GM11168 (cell line): ENCODE data around the gene IRX4.

Experiments used
- in situ Hi-C: fragments of 300-500 bp; cut with MboI; formaldehyde crosslinking; loops from one replicate; pipeline ENCODE4 v1.12.0; 2022; ENCODE audit warnings: low sequenced_read_pairs; ENCODE audit not compliant: unreplicated experiment

Gene IRX4

DNA sequence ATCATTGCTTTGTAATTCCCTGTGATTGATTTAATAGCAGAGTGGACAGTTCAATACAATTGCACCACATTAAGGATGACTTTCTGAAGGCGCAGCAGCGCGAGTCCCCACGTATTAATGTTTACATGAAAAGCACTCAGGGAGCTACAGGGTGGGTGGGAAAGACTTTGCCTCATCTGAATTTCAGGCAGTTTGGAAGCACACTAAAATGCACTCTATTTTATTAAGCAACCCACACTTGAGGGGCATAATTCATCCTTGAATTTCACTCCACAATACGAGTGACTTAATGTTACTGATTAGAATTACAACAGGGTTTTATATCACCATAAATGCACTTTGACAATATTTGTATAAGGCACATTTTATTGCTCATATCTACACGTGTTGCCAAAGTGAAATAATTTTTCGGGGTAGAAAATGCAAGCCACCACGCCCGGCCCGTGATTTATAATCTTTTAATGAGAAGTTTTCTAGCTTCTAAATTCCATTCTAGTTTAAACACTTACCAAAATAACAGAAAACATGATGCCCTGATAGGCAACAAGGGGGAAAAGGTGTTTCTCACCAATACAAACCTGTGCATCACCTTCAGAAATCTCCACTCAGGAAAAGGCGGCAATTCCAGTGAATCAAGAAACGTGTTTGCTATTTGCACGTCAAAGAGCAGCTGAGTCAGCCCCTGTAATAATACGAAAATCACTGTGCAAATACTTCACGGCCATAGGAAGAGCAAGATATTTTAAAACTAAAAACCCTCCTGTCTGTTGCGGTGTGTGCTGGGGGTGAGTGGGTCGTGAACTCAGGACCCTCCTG lies 40.5 kb downstream of the IRX4 start:
- in situ Hi-C loops: no loop called here

DNA sequence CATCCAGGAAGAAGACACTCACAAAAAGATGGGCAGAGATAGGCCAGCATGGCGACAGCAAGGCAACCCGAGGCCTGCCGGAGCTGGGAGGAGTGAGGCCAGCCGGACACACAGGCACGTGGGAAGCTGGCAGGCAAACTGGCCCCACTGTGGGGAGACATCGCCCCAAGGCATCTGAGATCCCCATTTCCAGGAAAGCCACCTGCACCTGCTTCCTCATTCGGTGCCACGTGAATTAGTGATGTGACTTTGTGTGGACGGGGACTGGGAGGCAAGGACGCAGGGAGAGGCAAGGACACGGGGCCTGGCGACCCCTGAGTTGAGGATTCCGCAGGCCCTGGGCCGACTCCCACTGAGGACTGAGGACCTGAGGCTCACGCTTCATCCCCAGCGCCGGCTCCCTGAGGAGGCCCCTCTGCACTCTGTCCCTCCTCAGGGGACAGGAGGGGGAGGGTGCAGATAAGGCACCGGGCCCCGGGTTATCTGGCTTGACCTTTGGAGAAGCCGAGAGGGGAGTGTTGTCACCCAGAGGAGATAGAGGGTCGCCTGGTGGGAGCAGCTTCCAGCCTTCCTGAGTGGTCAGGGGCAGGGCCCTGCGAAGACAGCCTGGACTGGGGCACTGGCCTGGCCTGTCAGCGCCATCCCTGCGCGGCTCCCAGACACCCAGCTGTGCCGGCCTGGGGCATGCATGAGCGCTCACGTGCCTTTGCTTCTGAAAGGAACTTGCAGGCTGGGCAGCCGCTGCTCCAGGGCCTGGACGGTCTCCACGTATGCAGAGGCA lies 41.8 kb downstream of the IRX4 start:
- in situ Hi-C loops: no loop called here

DNA sequence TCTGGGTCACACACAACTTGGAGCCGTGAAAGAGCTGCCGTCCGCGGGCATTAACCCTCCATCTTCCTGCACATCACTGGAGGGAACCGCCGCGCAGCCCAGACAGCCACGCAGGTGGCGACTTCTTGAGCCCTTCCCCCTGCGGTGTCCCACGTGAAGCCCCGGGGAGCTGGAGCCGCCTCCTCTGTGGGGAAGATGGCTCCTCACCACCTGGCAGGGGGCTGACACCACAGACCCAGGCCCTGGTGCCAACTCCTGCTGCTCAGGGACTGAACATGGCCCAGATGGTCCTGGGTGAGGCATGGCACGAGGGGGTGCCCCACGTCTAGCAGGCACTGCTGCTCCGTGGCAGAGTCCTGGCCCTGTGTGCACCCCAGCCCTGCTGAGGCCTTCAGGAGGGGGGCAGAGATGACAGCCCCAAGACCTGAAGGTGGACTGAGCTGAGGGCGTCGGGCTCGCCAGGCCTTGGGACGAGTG lies 42.6 kb downstream of the IRX4 start:
- in situ Hi-C loops: no loop called here

DNA sequence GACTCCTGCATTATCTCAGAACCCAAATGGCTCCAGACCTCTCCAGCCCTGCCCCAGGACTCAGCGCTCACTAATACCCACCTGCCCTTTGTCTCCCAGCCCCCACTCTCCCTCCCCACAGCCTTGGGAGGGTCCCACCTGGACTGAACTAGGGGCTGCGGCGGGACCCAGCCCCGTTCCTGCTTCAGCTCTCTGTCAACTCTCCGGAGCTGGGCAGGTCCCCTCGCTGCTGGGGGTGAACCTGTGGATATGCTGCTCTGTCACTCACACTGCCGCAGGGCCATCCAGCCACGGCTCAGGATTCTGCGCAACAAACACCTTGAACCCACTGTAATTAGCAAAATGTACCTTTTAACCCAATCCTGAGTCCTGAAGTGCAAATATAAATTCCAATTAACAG lies 44.7 kb downstream of the IRX4 start:
- in situ Hi-C loops: no loop called here

DNA sequence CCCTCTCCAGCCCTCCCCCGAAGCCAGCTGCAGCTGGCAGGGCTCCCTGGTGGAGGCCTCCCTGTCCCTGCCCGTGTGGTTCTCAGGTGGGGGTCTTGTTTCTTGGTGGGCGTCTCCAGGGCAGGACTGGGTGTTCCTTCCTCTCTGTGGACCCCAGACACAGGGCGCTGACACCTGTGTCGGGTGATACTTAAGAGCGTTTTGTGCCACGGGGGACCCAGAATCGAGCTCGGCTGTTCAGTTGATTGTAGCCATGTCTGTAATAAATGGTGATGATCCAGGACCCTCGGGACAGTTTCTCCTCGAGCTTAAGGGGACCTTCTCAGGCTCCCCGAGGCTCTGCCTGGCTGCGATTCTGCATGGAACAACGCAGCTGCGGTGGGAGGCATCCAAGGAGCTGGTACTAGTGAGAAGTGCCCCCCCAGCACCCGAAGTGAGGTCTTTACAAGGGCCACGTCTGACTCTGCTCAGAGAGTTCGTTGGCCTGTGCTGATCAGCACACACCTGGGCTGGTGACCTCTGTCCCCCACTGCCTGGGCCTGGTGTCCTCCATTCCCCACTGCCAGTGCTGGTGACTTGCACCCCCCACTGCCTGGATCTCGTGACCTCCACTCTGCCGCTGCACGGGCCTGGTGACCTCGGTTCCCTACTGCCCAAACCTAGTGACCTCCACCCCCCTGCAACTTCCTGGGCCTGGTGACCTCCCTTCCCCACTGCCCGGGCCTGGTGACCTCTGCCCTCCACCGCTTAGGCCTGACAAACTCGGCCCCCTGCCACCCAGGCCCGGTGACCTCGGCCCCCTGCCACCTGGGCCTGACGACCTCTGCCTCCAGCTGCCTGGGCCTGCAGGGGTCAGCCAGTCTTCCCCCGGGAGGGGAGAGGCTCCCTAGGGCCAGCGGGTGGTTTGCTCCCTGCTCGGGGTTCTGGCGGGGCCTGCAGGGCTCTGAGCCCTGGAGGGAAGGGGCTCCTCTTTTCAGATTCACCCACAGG lies 45.5 kb downstream of the IRX4 start:
- in situ Hi-C loops: no loop called here

DNA sequence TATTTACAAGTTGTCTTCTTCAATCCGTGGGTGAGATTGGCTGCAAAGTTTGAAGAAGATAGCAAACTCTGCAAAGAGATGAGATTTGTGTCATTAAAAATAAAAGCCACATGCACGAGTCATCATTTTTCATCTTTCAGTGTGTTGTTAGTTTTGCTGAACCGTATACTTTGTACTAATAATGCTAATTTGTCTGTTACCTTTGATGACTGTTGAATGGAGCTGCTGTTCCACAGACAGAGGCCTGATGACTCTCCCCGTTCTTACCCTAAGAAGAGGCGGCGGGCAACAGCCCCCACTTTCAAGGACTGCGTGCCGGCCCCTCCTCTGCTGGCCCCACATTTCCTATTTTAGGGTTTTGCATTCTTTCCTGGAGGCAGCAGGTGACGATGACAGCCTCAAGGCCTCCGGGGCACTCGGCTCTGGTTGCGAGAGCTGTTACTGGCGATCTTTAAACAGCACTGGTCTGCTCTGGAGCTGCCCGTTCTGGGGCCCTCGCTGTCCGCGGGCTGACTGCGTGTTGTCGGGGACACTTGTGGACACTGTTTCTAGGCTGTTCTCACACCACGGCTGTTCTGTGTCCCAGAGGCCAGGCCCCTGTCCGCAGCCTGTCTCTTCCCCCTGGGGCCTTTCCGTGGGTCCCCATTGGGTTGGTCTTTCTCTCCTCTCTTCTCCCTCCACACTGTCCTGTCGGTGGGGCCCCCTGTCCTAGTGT lies 46.4 kb downstream of the IRX4 start:
- in situ Hi-C loops: no loop called here

DNA sequence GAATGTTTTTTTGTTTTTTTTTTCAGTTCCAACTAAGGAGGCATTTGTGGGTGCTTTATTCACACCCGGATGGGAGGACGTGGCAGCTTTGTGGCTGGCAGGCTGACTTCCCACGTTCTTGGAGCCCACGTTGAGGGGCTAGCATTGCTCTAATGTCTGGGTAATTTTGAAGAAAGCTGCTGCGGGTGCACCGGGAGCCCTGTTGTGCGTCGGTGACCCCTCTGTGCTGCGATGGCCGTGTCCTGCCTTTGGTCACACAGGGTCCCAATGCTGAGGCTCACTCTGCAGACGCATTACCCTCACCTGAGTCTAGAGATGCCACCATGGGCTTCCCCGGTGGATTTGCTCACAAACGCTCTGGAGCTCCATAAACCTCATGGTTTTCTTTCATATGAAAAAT lies 47.3 kb downstream of the IRX4 start:
- in situ Hi-C loops: no loop called here

DNA sequence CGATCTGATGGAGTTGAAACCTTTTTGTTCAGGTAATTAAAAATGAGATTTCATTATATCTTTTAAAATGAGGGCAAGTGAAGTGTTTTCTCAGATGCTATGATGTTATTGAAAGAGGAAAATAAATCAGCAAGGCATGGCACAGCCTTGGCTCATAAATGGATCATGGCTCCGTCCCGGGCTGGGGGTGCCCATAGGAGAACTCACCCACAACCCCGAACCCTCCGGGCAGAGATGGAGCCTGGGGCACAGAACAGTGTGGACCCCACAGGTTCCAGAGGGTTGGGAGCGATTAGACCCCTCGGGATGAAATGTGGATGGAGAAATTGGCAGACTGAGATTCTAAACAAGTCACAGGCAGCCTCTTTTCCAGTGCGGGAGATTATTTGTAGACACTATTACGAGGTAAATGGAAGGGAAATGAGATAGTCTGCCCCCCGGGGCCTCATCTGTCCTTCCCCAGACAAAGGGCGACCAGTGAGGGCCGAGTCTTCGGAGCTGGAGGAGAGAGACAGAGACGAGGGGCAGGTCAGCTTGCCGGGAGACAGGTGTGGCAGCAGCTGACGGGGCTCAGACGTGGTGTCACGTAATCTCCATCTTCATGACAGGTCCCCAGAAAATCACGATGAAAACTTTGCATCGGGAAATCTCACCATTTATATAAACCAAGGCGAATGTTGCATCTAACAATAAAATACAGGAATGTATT lies 47.9 kb downstream of the IRX4 start:
- in situ Hi-C loops: no loop called here

DNA sequence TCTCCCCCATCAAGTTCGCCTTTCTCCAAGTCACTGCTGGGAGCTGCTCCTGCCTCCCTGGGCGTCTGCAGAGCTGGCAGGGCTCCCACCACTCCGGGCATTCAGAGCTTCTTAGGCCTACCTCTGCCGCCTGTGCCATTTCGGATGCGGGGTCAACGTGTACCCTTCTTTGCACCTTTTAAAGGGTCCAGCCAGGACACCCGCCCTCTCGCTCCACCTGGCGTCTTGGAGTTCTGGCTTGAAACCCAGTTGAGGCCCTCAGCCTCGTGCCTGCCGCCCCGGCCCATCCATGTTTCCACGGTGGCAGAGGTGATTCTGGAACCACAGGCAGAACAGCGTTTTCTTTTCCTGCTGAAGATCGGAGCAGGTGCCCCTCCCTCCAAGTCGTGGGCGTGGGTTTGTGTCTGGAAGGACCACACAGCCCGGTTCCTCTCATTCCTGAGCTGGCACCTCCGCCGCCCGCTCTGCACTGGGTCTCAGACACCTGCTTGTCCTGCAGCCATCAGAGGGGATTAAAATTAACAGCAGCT lies 48.6 kb downstream of the IRX4 start:
- in situ Hi-C loops: no loop called here

DNA sequence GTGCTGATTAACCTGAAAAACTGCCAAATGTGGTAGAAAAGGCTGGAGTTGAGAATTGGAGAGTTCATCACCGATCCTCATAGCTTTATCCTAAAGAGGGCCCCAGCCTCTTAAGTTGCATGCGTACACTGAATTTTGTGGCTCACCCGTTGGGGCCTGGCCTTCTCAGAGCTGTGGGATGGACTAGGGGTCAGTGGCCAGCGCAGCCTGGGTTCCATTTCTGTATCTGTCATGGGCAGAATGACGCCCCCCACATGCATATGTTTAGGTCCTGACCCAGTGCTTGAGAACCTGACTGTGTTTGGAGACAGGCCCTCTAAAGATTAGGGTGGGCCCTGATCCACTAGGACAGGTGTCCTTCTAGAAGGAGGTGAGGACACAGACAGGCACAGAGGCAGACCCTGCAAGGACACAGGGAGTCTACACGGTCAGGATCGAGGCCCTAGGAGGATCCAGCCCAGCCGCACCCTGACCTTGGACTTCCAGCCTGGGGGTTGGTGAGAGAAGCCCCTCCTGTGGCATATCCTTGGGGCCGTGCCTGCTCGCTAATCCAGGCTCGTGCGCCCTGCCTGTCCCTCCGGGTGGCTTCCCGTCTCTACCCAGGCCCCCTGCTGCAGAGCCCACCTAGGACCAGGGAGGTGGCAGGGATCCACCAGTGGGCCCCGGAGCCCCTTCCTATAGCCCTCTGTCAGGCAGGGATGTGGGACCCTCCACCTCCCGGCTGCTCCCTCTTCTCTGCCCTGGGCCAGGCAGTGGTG lies 49.3 kb downstream of the IRX4 start:
- in situ Hi-C loops: no loop called here

DNA sequence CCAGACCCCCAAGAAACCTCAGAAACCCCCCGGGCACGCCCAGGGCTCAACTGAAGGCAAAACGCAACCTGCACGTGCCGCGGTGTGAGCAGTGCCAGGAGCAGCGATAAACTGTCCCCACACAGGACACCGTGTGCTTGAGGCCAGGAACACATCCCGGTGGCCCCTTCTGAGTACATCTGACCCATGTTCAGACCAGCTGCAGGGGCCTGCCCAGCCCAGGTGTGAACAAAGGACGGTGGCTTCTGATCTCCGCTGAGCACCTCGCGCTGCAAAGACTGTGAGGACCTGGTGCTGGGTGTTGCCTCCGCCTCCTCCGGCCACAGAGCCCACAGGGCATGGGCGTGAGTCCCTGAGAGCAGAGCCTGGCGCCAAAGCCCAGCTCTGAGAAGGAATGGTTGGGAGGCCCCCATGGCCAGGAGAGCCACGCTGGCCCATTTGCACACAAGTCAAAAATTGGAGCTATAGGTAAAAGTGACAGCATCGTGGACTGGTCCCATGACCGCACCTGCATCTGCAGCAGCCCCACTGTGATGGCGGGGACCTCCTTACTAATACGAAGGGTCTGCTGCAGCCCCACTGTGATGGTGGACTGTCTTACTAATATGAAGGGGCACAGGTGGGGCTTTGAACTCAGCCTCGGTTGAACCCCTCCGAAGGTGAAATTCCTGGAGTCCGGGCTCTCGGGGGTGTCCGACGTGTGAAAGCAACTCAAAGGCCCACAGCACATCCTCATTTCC lies 50.0 kb downstream of the IRX4 start:
- in situ Hi-C loops: no loop called here

DNA sequence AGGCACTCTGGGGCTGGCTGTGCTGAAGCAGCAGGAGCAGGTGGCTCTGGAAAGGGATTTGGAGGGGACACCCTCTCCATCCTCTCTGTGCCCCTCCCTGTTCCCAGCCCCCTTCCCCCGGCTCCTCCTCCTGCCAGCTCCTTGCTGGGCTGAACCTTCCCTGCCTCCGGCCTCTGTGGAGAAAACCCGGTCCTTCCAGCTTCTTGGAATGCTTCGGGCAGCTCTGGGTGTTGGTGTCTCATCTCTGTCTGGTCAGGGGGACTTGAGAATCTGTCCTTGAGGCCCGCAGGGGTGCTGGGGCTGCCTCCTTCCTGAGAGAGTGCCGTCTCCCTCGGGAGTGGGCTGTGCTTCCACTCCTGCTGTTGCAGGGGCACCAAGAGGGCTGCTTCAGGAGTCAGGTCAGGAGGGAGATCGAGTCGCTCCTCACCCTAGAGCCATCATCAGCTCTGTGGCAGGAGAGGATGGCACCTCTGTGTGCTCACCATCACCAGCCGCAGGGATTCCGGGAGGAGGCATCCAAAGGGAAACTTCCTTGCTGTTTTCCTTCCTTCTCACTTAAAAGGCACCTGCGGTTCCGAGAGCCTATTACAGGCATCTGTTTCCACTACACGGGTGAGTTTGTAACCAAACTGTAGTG lies 50.9 kb downstream of the IRX4 start:
- in situ Hi-C loops: no loop called here

DNA sequence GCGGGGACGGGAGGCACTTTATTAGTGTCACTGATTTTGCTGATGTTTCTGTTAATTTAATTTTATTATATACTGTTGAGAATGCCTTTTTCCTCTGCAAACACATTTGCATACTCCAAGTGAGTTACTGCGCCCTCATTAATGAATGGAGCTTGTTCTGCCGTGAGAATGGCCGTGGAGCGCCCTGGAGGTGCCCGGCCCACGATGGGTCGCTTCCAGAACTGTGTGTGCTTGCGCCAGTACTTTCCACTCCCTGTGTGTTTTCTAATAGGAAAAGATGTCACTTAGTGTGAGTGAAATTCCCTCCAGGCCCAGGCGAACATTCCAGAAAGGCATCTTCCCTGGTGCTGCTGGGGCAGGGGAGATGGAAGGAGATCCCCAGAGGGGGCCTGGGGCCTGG lies 51.5 kb downstream of the IRX4 start:
- in situ Hi-C loops: no loop called here

DNA sequence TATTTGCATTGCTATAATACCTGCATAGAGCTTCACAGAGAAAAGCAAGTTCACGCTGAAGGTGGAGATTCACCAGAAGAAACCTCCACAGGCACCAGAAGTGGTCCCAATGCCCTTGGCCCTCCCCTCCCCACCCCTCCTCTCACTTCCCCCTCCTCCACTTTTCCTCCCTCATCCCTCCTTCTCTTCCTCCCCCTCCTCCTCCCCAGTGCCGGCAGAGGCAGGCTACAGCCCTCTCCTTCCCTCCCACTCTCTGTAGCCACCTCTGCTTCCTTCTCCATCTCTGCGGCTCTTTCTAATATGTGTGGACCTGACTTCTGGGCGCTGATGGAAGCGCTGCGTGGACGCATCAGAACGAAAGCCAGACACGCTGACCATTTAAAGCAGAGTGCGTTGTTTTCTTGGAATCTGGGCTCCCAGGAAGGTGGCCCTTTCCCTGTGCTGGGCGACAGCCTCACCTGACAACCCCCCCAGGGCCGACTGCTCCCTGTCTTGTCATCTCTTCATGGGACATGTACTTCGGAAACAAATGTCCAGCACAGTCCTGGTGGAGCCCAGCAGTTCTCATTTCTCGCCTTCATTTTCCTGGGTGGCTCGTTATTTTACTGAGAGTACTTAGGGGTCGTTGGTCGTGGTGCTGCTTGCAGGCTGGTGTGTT lies 52.0 kb downstream of the IRX4 start:
- in situ Hi-C loops: no loop called here

DNA sequence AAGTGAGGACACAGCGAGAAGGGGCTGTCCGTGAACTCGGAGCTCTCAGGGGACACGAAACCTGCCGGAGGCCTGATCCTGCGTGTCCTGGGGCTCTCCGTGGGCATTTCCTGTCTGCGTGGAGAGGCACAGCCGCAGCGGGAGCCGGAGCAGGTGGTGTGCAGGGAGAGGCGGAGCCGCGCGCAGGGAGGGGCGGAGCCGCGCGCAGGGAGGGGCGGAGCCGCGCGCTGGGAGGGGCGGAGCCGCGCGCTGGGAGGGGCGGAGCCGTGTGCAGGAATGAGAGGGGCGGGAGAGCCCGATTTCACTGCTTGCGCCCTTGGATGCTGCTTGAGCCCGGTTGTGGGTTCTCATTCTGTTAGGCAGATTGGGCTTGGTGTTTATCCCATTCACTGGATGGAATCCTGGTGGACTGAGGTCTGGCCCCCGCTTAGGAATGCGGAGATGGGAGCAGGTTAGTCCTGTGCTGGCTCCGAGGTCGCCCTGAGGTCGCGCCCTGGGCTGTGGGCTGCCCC lies 54.8 kb downstream of the IRX4 start:
- in situ Hi-C loops: no loop called here
